ENCODE results near the gene ABCD2.
"Not testable (repeated sequence)": the region's sequence is repeated elsewhere in the genome, so short reads cannot be mapped to it uniquely, and the experiment has no call there.

ABCD2 gene

DNA sequence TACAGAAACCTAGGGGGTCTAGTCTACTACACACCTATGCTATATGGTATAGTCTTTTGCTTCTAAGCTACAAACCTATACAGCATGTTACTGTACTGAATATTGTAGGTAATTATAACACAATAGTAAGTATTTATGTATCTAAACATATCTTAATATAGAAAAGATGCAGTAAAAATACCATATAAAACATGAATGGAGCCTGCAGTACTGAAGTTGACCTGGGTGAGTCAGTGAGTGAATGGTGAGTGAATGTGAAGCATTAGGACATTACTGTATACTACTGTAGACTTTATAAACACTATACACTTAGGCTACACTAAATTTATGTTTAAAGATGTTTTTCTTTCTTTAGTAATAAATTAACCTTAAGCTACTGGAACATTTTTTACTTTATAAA lies 13.1 kb upstream of the ABCD2 start:
- TF ChIP-seq, protein P1, sequence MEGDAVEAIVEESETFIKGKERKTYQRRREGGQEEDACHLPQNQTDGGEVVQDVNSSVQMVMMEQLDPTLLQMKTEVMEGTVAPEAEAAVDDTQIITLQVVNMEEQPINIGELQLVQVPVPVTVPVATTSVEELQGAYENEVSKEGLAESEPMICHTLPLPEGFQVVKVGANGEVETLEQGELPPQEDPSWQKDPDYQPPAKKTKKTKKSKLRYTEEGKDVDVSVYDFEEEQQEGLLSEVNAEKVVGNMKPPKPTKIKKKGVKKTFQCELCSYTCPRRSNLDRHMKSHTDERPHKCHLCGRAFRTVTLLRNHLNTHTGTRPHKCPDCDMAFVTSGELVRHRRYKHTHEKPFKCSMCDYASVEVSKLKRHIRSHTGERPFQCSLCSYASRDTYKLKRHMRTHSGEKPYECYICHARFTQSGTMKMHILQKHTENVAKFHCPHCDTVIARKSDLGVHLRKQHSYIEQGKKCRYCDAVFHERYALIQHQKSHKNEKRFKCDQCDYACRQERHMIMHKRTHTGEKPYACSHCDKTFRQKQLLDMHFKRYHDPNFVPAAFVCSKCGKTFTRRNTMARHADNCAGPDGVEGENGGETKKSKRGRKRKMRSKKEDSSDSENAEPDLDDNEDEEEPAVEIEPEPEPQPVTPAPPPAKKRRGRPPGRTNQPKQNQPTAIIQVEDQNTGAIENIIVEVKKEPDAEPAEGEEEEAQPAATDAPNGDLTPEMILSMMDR (conservative IDR thresholded peaks at IDR 0.05) = no peak
- H3K27ac ChIP-seq = no peak overlapping the region

DNA sequence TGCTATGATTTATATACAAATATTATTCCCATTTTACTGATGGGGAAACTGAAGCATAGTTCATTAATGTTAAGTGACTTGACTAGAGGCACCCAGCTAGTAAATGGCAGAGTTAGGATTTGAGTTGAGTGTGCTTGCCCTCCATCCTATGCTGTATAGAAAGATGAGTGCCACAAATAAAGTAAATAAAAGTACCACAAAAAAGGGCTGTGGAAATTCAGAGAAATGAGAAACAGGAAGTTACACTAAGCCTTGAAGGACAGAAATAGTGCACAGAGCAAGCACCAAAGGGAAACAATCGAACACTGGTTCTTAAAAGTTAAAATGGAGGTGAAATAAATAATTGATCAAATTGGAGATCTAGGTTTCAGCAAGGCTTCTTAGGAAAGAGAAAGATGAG lies 9.2 kb upstream of the ABCD2 start:
- TF ChIP-seq, protein P1 (conservative IDR thresholded peaks at IDR 0.05) = no peak
- H3K27ac ChIP-seq = no peak overlapping the region

DNA sequence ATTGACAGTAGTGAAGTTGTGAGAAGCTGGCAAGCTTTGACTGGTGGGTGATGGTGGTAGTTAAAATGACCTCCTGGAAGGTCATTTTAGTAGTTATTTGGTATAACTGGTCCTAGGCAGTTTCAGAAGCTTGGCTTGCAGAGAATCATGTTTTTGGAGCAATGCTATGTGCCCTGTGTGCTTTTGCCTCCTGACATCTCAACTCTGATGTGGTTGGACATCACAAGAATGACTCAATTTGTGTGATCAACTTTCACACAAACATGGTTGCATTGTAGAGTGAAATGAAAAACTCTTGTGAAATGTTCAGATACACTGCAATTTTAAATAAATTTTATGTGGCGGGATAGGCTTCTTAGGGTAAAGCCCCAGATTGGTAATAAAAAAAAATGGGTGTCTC lies 8.3 kb upstream of the ABCD2 start:
- no peak overlapping the region for H3K27ac ChIP-seq
- TF ChIP-seq, protein P1 (conservative IDR thresholded peaks at IDR 0.05) = no peak

DNA sequence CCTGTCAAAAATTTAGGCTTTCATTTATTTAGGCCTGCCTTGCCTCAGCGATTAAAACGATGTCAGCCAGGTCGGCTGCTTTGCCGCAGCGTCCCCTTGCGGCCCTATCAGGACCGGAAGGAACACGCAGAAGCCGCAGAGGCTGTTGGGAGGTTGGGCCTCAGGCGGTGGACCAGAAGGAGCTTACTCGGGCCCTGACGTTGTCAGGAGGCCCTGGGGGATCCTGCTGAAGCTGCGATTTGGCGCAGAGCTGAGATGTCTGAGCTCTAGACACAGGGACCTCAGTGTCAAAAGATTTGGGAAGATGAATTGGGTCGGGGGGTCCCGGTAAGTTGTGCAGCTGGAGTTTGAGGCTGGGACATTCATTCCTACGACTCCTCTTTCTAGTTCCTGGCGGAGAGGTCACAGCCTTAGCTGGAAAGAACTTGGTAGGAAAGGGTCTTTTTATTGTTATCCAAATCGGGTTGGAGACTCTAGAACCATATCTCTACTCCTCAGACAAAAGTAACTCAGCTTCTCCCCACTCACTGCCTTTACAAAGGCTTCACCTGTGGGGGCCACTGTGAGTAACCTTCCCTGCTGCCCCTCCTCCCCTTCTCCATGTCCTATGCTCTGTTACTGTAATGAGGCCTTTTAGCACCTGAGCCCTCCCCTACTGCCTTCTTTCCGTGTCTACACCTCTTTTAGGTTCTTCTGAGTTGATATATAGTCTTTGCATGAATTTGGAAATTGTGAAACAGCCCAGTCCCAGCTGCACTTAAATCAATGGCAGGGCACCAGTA lies 6.6 kb upstream of the ABCD2 start:
- no peak overlapping the region for H3K27ac ChIP-seq
- TF ChIP-seq, protein P1 (conservative IDR thresholded peaks at IDR 0.05) = no peak

DNA sequence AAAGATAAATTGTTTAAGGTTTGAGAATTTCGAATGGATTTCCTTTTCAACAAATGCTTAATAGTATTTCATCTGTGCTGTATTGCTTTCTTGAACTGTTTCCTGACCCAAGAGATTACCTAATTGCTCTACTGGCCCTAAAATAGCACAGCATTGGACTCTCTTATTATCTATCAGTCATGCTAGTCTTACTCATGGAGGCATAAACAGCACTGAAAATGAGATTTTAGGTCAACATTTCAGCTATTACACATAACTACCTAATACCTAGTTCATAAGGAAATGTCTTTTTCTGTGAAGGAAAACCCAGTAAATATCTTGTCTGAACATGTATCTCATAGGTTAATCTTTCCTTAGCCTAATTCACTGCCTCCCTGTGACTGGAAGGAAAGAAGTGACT lies 4.3 kb upstream of the ABCD2 start:
- TF ChIP-seq, protein P1 (conservative IDR thresholded peaks at IDR 0.05) = no peak
- H3K27ac ChIP-seq = no peak overlapping the region

DNA sequence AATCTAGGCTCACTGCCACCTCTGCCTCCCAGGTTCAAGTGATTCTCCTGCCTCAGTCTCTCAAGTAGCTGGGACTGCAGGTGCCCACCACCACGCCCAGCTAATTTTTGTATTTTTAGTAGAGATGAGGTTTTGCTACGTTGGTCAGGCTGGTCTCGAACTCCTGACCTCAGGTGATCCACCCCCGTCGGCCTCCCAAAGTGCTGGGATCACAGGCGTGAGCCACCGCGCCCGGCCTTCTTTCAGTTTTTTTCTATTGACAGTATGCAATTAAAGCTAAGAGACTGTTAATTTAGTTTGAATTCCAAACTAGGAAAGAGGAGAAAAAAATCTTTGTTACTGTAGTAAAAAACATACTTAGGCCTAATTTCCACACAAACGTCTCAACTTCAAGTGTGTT lies 3.6 kb upstream of the ABCD2 start:
- not testable (repeated sequence) for H3K27ac ChIP-seq

DNA sequence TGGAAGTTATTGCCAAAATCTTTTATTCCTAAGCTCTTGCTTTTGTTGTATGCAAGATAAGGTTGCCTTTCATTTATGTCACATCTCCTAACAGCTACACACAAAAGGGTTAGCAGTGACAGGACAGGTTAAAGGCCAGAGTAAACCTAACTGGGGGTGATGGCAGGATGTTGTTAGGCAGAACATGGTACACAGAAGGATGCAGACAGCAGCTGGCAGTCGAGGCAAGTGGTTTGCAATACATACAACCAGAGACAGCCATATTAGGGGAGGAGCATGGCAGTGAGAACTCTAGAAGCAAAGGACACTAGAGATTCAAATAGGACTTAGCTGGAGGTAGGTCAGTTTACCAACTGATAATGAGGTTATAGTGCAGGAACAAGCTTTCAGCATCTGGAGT lies 2.7 kb upstream of the ABCD2 start:
- TF ChIP-seq, protein P1 (conservative IDR thresholded peaks at IDR 0.05) = no peak
- no peak overlapping the region for H3K27ac ChIP-seq

DNA sequence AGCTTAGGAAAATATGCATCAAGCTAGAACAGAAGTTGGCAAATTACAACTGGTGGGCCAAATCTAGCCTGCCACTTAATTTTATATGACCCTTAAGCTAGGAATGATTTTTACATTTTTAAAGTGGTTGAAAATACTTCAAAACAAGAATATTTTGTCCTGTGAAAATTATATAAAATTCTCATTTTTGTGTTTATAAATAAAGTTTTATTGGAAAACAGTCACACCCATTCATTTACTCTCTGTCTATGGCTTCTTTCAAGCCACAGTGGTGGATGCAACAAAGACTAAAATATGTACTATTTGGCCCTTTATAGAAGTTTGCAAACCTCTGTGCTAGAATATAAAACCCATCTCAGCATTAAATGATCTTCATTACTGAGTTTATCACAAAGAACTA lies 2.1 kb upstream of the ABCD2 start:
- TF ChIP-seq, protein P1 (conservative IDR thresholded peaks at IDR 0.05) = no peak
- H3K27ac ChIP-seq = no peak overlapping the region
